HG02885 (cell line): Measurements from ENCODE around the gene ZNF669.

ENCODE experiments used
- ATAC-seq: cut with Tn5 transposase; IDR thresholded peaks from one replicate; pipeline ENCODE4 v1.9.1; 2021; ENCODE audit warnings: mild to moderate bottlenecking; ENCODE audit not compliant: unreplicated experiment, poor library complexity

ZNF669 gene

DNA sequence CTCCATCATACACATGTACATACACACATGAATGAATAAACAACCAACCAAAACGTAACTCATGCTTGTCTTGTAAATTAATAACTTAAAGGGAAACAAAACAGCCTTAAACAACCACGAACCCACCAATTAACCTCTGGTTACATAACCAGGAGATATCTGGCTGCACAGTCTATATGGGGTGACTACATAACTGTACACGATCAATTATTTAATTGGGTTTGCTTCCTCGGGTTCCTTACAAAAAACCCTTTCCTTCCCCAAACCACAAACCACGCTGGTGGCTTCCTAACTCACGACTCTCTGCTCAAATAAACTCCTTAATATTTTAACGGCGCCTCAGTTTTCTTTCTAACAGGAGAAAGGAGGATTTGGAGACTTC, 26.3 kb downstream of the ZNF669 start:
- no peak for ATAC-seq

GRCh38 chr1:247077213-247077612, 26.9 kb downstream of the ZNF669 start:
- ATAC-seq: no peak

GRCh38 chr1:247070645-247071044, 33.5 kb downstream of the ZNF669 start:
- ATAC-seq: no peak

- no peak for ATAC-seq
Observed at GRCh38 chr1:247064304-247064703, 39.9 kb downstream of the ZNF669 start.

DNA sequence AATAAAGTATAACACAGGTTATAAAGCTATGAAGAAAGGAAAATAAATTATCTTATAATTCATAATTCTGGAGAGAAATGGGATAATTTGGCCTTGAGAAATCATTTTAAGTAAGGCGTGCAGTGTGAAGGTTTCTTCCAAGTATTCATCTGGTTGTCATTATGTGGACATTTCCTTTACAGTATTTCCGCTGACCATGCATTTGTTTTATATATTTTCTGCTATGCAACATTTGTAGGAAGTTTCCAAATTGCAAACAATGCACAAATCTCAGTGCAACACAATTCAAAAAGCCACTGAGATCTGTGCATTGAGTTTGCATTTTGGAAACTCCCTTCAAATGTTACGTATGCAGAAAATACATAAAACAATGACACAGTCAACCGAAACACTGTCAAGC, 43.4 kb downstream of the ZNF669 start:
- no peak for ATAC-seq

DNA sequence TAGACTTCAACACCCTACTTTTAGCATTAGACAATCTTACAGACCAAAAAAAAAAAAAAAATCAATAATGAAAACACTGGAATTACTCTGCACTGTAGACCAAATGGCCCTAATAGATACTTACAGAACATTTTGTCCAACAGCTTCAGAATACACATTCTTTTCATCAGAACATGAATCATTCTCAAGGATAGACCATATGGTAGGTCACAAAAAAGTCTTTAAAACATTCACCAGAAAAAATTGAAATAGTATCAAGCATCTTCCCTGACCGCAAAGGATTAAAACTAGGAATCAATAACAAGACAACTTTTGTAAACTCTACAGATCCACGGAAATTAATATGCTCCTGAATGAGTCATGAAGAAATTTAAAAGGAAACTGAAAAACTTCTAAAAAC, 48.1 kb downstream of the ZNF669 start:
- no peak for ATAC-seq

DNA sequence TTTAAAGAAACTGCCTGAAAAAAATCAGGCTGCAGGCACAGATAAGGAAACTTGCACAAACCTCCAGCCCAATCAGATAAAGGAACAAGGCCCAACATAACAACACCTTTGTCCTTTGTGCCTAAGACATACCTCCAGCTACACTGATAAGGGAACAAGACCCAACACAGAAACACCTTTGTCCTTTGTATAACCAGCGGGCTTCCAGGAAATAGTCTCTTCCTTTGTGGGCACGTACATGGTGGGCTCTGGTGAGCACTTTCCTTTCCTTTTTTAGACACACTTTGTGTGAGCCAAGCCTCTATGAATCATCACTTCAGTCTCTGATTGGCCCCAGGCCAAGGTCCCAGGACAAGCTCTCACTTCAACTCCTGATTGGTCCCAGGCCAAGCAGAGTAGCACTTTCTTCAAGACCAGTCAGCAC, 49.2 kb downstream of the ZNF669 start:
- no peak for ATAC-seq
